ENCODE results near the gene DGKB.

- TF ChIP-seq EZH2 (IDR thresholded peaks at IDR 0.05; ENCODE audit: low read length, missing control alignments) (no peak), CTCF (conservative IDR thresholded peaks at IDR 0.05 in 1 of 2, IDR thresholded peaks at IDR 0.05 in 1 of 2; ENCODE audit: low read depth in 1 of 2, low read length in 2 of 2) (no peak)
These were observed 312.3 kb downstream of the DGKB start for GRCh38 chr7:14590206-14590605.
